ENCODE data around the gene MID1IP1.
A peak's percentile ranks its signal among the peaks of the same experiment; 100 is the strongest.

Gene MID1IP1, protein sequence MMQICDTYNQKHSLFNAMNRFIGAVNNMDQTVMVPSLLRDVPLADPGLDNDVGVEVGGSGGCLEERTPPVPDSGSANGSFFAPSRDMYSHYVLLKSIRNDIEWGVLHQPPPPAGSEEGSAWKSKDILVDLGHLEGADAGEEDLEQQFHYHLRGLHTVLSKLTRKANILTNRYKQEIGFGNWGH

DNA sequence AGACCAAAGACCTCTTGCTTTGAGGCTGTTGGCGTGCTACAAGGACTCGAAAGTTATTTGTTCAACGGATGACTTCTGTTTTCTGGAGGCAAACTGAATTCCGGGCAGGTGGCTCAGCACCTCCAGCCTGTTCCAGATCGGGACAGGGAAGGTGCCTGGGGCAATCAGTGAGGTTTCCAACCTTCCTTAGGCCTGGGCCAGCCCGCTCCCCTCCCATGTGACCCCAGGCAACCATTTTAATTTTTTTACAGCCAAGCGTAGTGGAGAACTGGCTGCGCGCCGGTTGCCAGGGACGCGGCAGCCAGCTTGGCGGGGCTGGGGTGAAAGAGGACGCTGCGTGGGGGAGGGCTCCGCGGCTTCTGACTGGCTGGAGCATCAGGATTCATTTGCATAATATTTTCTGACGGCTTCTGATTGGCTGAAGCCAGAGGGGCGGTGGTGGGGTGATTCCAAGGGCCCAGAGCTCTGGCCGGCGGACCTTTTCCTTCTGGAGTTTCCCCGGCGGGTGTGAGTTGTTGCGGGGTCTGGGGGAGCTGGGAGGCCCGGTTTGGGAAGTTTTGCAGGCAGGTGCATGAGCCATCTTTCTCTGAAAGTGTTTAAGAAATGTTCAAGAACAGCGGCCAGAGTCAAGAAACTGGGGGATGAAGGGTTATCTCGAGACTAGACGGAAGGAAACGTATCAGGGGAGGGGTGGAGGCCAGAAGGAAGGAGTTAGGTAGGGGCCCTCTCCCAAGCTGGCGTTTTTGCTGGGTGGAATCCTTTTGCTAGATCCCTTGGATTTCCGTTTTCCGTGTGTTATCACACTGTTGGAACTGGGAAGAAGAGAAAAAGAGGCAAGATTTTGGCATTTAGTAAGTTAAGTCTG, at the start of gene MID1IP1:
TSS of gene MID1IP1 (plus strand) at position 479 of the 865 bp plus-strand sequence. CDS start 3,488 bp downstream, outside the sequence.
- no peak for DNase-seq (ENCODE audit: low read depth)

DNA sequence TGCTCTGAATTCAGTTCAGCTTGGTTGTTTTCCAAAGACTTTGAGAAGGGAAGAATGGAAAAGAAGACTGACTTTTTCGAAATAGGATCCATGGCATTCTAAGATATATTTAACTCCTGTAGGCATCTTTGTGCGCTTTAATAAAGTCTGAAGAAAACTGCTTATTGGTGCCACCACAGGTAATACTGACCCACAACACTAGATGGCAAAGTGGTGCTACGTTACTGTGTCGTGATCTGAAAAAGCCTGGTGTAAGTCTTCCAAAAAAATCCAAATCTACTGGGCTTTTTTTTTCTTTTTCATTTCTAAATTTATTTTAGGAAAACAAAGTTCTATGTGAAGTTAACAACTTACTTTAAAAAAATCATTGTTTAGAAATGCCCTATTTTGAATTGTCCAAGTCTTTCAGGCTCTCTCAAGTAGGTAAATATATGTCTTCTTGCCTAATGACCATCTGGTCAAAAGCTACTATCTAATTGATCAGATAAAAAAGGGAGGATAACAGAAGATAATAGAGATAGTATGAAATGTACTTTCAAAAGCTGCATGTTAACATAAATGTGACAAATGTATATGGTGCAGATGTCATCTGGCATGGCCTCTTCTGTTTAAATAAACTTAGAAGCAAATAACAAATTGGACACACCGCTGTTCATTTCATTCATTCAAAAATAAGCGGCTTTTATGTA, 47.0 kb upstream of the MID1IP1 start:
- DNase-seq (ENCODE audit: low read depth) = peak; percentile 3

DNA sequence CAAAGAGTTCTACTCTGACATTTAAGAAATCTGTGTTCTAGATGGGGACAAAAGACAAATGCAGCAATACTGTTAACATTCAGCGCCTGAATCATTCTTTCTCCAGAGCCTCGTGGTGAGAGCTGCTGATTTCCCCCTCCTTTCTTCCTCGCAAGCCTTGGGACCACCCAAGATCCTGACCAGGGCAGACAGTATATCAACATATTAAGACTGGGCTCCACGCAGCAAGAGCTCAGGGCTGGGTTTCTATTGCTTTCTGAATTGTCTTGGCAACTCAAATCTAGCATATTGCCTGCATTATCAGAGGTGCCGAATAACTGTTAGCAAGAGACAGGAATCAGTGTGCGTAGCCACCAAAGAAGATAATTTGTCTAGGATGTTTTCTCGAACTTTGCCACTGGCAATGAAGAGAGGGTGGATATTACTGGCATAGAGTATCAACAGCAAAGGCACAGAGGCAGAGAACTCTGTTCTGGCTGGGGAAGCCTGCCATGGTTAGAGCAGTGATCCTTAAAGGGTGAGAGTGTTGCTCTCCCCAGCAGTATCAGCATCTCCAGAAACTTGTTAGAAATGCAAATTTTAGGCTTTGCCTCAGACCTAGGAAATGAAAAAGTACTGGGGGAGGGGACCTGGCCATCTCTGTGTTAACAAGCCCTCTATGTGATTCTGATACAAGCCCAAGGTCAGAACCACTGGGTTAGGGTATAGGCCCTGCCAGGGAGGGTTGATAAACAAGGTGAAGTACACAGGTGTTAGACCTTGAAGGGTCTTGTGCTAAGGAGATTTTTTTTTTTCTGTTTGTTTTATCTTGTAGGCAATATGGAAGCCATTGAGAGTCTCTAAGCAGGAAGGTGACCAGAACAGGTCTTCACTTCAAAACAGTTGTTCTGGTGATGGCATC, 46.2 kb upstream of the MID1IP1 start:
- no peak for DNase-seq (ENCODE audit: low read depth)

DNA sequence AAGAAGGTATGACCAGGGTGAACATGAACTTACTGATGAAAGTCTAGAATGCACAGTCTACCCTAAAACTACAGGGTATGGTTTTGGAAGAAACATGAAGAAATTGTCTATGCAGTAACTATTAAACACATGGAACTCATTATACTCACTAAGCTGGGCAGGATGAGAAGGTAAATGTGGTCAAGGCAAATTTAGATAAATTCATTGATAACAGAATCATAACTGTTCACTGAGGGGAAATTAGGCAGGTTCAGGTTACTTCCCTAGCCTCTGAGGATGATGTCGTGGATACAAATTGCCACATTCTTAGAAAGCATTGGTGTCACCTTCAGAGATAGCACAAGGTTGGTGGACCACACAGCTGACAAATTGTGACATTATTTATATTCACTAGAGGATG, 40.4 kb upstream of the MID1IP1 start:
- no peak for DNase-seq (ENCODE audit: low read depth)

DNA sequence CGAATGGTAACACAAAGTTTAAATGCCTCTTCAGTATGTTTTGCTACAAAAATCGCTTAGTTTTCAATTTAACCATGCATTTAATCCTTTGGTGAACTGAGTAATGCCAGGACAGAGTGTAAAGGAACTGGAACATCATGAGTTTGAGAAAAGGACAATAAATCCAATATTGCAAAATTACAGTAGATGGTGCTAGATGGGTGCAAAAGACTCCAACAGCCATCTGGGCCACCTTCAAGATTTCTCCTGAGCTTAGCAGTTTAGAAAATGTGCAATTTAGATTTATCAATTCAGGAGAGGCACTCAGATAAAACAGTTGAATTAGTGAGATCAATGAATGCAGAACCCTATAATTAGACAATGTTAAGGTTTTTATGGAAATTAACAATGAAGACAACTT, 33.2 kb upstream of the MID1IP1 start:
- peak; percentile 0 for DNase-seq (ENCODE audit: low read depth)

DNA sequence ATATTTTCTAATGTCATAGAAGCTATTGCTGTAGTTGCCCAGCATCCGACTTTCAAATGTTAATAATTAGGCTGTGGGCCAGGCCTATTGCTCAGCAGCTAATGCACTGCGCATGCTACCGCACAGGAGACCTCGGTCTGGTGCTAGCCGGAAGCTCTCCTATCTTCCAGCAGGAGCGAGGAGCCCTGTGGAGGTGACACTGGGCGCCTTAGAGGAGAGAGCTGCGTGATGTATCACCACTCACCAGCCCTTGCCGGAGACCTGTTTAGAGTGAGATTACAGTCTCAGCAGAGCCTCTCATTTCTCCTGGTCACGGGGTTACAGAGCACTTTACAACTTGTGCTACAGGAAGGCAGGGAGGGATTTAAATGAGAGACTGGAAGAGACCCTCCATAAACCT, 31.1 kb upstream of the MID1IP1 start:
- DNase-seq (ENCODE audit: low read depth) = no peak

DNA sequence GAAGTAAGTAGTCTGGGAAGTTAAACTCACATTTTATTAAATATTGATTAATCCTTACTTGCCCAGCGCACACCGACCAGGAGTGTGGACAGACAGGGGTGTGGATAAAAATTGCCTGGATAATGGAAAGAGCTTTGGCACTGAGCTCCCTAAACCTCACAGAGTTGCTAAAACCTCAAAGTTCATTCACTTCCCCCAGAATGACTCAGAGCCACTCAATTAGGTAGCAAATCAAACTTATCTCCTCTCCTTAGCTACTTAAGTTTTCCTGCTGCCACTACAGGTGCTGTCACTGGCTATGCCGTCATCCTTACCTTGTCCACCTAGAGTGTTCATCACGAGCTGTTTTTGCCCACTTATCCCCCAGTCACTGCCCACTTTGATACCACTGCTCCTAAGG, 27.0 kb upstream of the MID1IP1 start:
- DNase-seq (ENCODE audit: low read depth) = no peak

DNA sequence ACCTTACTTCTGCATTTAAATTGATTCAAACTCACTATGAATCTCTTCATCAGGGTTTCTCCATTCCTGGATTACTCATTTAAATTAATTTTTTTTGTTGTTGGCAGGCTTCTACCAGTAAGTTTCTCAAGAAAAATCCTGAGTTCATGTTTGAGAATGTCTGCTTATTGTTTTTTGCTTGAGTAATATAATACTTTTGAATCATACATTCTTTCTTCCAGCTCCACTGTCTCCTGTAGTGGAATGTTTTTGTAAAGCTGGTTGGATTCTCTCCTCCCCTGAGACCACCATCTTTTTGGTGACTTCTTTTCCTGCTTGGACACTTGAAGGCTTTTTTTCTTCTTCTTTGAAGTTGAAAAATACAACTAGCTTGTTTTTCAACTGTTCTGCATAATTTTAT, 4.3 kb upstream of the MID1IP1 start:
- no peak for DNase-seq (ENCODE audit: low read depth)

DNA sequence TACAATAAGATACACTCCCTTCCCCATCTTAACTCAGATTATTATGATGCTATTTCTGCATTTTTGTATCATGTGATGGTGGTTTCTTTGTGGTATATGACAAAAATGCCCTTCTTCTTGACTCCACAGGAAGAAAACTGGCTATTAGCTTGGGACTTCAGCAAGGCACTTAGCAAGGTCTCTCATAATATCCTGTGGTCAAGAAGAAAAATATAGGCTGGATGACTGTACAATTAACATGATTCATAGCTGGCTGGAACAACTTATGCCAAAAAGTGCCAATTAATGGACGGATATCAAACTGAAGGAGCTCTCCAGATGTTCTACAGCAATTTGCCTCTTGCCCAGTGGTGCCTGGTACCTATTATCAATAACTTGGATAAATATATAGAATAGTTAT, 2.3 kb upstream of the MID1IP1 start:
- DNase-seq (ENCODE audit: low read depth) = no peak

DNA sequence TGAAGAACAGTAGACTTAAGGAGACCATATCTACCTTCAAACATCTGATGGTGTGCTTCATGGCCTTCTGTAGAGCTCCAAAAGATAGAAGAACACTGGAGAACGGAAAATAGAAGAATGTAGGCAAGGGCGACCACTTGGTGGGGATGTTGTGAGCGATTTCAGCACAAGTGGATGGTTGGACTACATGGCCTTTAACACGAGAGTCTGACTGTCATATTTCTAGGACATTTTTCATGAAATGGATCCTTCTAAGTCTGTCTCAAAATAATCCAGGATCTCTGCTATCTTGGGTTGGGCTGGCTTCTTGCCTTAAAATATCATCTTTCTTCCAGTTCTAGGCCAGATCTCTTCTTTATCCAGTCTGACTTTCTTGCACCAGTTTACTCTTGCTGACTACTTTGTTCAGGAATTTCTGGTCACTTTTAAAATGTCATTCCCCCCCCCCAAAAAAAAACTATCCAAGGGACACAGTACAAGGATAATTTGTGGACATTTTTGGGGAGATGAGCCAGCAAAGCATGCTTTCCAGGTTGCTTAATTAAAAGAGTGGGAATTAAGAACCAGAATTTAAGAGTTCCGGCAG, 1.2 kb upstream of the MID1IP1 start:
- DNase-seq (ENCODE audit: low read depth) = no peak

DNA sequence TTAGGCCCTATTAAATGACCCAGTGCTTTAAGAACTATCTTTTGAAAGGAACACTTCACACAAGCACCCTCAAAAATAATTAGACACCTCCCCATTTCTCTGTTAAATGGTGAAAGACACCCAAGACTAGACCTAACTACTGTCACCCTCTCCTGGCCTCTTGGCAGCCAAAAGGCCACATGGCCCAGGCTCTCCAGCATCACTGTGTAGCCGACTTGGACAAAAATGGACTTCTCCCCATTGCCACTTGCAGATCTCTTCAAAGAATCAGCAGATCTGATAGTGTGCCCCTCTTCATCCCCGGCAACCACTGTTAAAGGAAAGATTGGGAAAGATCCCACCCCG, 2.0 kb downstream of the MID1IP1 start:
- DNase-seq (ENCODE audit: low read depth) = no peak

DNA sequence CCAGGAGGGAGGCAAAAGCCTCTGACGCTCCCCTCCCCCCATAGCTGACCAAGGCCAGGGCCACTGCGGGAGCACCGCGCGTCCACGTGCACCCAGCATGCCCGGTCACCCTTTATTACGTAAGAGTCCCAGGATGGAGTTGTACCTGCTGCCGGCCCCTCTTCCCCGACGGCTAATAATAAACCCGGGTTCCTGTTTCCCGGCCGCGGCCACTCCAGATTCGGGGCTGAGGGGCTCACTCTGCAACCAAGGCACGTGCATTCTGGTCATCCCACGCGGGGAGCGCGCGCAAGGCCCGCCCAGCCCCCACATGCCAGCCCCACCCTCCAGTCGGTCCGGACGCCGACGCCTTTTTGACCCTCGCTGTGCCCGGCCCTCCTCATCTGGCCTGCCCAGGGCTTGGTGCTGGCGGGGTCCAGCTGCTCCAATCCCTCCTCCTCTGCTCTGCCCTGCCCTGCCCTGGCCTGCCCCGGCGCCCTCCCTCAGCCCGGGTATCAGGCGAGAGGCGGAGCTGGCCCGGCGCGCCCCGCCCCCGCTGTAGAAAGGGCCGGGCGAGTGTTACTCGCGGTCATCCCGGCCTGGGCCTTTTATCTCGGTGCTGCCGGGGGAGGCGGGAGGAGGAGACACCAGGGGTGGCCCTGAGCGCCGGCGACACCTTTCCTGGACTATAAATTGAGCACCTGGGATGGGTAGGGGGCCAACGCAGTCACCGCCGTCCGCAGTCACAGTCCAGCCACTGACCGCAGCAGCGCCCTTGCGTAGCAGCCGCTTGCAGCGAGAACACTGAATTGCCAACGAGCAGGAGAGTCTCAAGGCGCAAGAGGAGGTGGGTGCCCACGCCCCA, 2.6 kb downstream of the MID1IP1 start:
- DNase-seq (ENCODE audit: low read depth) = no peak

DNA sequence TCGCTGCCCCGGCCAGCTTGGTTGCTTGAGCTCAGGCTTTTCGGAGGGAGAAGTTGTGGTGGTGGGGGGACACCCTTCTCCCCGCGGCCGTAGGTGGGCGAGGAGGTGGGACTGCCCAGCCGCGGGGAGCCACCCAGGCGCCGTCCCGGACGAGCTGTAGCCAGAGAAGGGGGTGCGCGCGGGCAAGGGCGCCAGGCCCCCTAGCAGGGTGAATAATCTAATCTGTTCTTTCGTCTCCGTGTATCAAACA, 3.1 kb downstream of the MID1IP1 start:
- no peak for DNase-seq (ENCODE audit: low read depth)

DNA sequence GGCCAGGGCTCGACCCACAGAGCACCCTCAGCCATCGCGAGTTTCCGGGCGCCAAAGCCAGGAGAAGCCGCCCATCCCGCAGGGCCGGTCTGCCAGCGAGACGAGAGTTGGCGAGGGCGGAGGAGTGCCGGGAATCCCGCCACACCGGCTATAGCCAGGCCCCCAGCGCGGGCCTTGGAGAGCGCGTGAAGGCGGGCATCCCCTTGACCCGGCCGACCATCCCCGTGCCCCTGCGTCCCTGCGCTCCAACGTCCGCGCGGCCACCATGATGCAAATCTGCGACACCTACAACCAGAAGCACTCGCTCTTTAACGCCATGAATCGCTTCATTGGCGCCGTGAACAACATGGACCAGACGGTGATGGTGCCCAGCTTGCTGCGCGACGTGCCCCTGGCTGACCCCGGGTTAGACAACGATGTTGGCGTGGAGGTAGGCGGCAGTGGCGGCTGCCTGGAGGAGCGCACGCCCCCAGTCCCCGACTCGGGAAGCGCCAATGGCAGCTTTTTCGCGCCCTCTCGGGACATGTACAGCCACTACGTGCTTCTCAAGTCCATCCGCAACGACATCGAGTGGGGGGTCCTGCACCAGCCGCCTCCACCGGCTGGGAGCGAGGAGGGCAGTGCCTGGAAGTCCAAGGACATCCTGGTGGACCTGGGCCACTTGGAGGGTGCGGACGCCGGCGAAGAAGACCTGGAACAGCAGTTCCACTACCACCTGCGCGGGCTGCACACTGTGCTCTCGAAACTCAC, 3.6 kb downstream of the MID1IP1 start:
- no peak for DNase-seq (ENCODE audit: low read depth)

DNA sequence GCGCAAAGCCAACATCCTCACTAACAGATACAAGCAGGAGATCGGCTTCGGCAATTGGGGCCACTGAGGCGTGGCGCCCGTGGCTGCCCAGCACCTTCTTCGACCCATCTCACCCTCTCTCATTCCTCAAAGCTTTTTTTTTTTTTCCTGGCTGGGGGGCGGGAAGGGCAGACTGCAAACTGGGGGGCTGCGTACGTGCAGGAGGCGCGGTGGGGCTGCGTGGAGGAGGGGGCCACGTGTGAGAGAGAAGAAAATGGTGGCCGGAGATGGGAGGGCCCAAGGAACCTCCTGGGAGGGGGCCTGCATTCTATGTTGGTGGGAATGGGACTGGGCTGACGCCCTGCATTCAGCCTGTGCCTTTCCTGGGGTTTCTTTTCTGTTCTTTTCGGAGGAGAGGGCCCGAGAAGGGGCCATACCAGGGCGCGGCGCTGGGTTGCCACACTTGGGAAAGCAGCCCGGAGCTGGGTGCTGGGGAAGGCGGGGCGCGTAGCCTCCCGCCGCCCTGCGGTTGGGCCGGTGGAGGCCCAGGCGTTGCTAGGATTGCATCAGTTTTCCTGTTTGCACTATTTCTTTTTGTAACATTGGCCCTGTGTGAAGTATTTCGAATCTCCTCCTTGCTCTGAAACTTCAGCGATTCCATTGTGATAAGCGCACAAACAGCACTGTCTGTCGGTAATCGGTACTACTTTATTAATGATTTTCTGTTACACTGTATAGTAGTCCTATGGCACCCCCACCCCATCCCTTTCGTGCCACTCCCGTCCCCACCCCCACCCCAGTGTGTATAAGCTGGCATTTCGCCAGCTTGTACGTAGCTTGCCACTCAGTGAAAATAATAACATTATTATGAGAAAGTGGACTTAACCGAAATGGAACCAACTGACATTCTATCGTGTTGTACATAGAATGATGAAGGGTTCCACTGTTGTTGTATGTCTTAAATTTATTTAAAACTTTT, 4.5 kb downstream of the MID1IP1 start:
- no peak for DNase-seq (ENCODE audit: low read depth)

DNA sequence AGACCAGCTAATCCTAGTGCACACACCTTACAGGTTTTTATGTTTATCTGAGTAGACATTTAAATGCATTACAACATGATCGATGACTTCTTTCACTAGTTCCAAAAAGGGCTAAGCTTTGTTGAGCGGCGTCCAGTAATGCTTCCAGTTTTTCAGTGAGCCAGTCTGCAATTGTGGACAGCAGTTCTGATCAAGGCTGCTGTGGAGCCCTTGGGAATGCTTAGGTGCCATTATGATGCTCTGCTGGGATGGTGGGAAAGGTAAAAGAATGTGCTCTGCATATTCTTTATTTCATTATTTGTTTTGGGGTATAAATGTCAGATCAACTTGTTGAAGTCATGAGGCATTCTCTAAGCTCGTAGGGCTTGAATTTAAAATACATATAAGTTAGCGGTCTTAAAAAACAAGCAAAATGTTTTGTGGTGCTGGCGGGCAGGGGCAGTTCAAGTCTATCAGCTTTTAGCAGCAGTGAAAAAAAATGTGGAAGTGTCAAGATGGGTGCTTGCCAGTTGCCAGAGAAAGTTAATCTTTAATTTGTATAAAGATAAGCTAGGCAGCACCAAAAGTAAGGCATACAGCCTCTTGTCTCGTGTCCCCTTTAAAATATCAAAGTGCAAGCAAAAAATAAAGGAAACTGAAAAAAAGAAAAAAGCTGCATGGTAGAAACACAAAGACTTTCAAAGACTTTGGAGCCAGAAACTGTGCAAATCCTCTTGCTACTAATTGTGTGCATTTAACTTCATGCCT, 5.8 kb downstream of the MID1IP1 start:
- no peak for DNase-seq (ENCODE audit: low read depth)

DNA sequence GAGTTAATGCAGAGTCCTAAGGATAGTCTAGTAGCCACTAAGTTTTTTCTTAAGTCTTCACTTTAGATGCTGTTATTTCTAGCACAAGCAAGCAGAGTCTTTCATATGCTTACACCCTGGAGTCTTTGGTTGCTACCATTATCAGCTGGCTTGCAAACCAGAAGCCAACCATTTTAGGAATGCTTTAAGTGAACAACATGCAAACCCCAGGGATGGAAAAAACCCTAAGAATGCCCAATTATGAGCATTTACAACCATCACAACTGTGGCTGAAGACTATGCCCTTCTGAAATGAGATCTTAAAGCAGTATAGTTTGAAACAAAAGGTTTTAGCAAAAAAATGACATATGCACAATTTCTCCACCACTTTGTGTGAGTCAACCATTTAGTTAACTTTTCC, 6.6 kb downstream of the MID1IP1 start:
- no peak for DNase-seq (ENCODE audit: low read depth)

DNA sequence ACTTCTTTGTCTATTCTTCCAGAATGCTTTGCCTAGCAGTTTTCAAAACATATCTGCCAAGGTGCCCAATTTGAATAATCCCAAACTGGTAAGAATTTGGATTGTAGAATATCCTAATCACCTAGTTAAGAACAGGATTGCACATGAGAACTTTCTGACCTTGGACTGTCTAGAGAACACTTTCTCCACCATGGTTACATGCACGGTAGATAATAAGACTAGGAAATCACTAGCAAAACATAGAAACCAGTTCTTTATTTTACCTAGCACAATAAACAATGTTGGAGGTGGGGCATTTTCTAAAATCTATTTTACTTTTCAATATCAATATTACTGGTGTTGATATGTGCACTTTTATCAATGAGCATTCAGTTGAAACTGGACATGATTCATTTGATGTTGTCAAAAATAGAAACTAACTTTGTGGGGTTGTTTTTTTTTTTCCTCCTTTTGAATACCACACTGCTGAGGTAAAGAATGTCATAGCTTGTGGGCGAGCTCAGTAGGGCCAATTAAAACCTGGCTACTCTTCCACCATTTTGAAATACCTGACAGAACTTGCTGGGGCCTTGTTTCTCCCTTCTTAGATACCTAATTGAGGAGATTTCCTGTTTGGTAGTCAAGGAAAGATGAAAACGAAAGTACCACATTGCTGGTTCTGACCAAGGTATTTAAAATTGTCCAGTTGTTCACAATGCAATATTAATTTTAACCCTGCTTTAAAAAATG, 10.4 kb downstream of the MID1IP1 start:
- no peak for DNase-seq (ENCODE audit: low read depth)

Measured in GM04503 (cell line).